Measurements from ENCODE around the gene WNT7A. TPM values are rescaled to one million over a fixed set of nuclear protein-coding genes. Genes with fewer than 3 reads are reported as not detected.

The WNT7A gene
- total and polyA plus RNA-seq, 2 donors (not counting 1 experiment from before 2014, with no cell fraction given) = not detected

- POLR2A ChIA-PET = no interaction called here
- no peak overlapping the region for H3K27ac Mint-ChIP-seq
- H3K79me2 ChIP-seq (ENCODE audit: control insufficient read depth, insufficient read depth, low read length) = no peaks in the 10 kb centered on the region
Measured at GRCh38 chr3:13846238-13846637, 33.6 kb downstream of the WNT7A start.

GRCh38 chr3:13845806-13846205, 34.1 kb downstream of the WNT7A start:
- Histone ChIP-seq H3K4me1 (ENCODE audit: control insufficient read depth in 2 of 2, insufficient read depth in 2 of 2, low read length in 2 of 2) (no peaks in the 10 kb centered on the region), H3K27me3 (replicated peaks in 1 of 4; ENCODE audit: control extremely low read depth in 1 of 4, control insufficient read depth in 3 of 4, insufficient read depth in 4 of 4, low read length in 3 of 4) (peaks cover 0 to 7% (median 0%) of the 10 kb centered on the region in 4 experiments), H2AFZ (ENCODE audit: insufficient read depth, low read depth, low read length, poor library complexity, severe bottlenecking) (no peak overlapping the region), H3K4me3 (ENCODE audit: control extremely low read depth in 1 of 5, extremely low read depth in 1 of 5, insufficient read depth in 1 of 5, low read depth in 2 of 5, low read length in 4 of 5) (no peak overlapping the region), H3K4me2 (replicated peaks; ENCODE audit: low read depth, low read length, poor library complexity, severe bottlenecking) (no peak overlapping the region), H3K36me3 (replicated peaks in 1 of 2; ENCODE audit: control extremely low read depth in 1 of 2, control insufficient read depth in 1 of 2, extremely low read depth in 1 of 2, insufficient read depth in 2 of 2, low read length in 1 of 2) (no peaks in the 10 kb centered on the region), H4K20me1 (ENCODE audit: control insufficient read depth, insufficient read depth, low read length, poor library complexity, severe bottlenecking) (no peaks in the 10 kb centered on the region), H3K9me3 (ENCODE audit: control extremely low read depth in 1 of 3, control insufficient read depth in 2 of 3, insufficient read depth in 1 of 3, low read length in 2 of 3) (no peaks in the 10 kb centered on the region), H3K9ac (ENCODE audit: low read length) (no peak overlapping the region), H3K79me2 (ENCODE audit: control insufficient read depth, insufficient read depth, low read length) (no peaks in the 10 kb centered on the region), H3K27ac (ENCODE audit: low read length in 2 of 2) (no peak overlapping the region)
- intact Hi-C loops (cut with micrococcal nuclease) = no loop called here
- ATAC-seq (ENCODE audit: low read depth) (no peak), DNase-seq (no peak)
- WGBS (ENCODE audit: insufficient coverage) = 95% methylated on average over 5 of the region's 7 CpGs
- H3K4me3 Mint-ChIP-seq = no peak overlapping the region
- H3K9me3 Mint-ChIP-seq (ENCODE audit: insufficient read depth) = no peaks in the 10 kb centered on the region
- H3K27ac Mint-ChIP-seq = no peak overlapping the region
- no peaks in the 10 kb centered on the region for H3K4me1 Mint-ChIP-seq
- CTCF ChIA-PET = no interaction called here
- H3K27me3 Mint-ChIP-seq = peaks cover 14% of the 10 kb centered on the region
- POLR2A ChIA-PET = no interaction called here
- TF ChIP-seq EZH2 (IDR thresholded peaks at IDR 0.05; ENCODE audit: borderline replicate concordance, insufficient read depth, low read depth, low read length, poor library complexity, severe bottlenecking) (no peak), CTCF (IDR thresholded peaks at IDR 0.05) (no peak)

More at GRCh38 chr3:13846238-13846637, 33.6 kb downstream of the WNT7A start:
- Mint-ChIP-seq H3K4me1 (no peaks in the 10 kb centered on the region), H3K9me3 (ENCODE audit: insufficient read depth) (no peaks in the 10 kb centered on the region), H3K27me3 (peaks cover 18% of the 10 kb centered on the region), H3K4me3 (no peak overlapping the region)
- no CpG with 5 or more reads among the region's 2 CpGs for WGBS (ENCODE audit: insufficient coverage)
- Histone ChIP-seq H3K36me3 (replicated peaks in 1 of 2; ENCODE audit: control extremely low read depth in 1 of 2, control insufficient read depth in 1 of 2, extremely low read depth in 1 of 2, insufficient read depth in 2 of 2, low read length in 1 of 2) (no peaks in the 10 kb centered on the region), H3K27ac (ENCODE audit: low read length in 2 of 2) (no peak overlapping the region), H2AFZ (ENCODE audit: insufficient read depth, low read depth, low read length, poor library complexity, severe bottlenecking) (no peak overlapping the region), H3K4me1 (ENCODE audit: control insufficient read depth in 2 of 2, insufficient read depth in 2 of 2, low read length in 2 of 2) (no peaks in the 10 kb centered on the region), H3K4me2 (replicated peaks; ENCODE audit: low read depth, low read length, poor library complexity, severe bottlenecking) (no peak overlapping the region), H4K20me1 (ENCODE audit: control insufficient read depth, insufficient read depth, low read length, poor library complexity, severe bottlenecking) (no peaks in the 10 kb centered on the region), H3K4me3 (ENCODE audit: control extremely low read depth in 1 of 5, extremely low read depth in 1 of 5, insufficient read depth in 1 of 5, low read depth in 2 of 5, low read length in 4 of 5) (no peak overlapping the region), H3K9ac (ENCODE audit: low read length) (no peak overlapping the region), H3K9me3 (ENCODE audit: control extremely low read depth in 1 of 3, control insufficient read depth in 2 of 3, insufficient read depth in 1 of 3, low read length in 2 of 3) (no peaks in the 10 kb centered on the region), H3K27me3 (replicated peaks in 1 of 4; ENCODE audit: control extremely low read depth in 1 of 4, control insufficient read depth in 3 of 4, insufficient read depth in 4 of 4, low read length in 3 of 4) (peaks cover 0 to 7% (median 0%) of the 10 kb centered on the region in 4 experiments)
- no peak for TF ChIP-seq CTCF (IDR thresholded peaks at IDR 0.05)
- TF ChIP-seq EZH2 (IDR thresholded peaks at IDR 0.05; ENCODE audit: borderline replicate concordance, insufficient read depth, low read depth, low read length, poor library complexity, severe bottlenecking) = no peak
- CTCF ChIA-PET = no interaction called here
- ATAC-seq (ENCODE audit: low read depth) = no peak
- intact Hi-C loops (cut with micrococcal nuclease) = no loop called here
- no peak for DNase-seq

Data from B cell (primary cell).